ENCODE data around the gene SRXN1. TPM values are rescaled to one million over a fixed set of nuclear protein-coding genes. Genes with fewer than 3 reads are reported as not detected.
A peak's percentile ranks its signal among the peaks of the same experiment; 100 is the strongest.

The SRXN1 gene
- total and polyA plus RNA-seq, 8 donors = 4.5 to 10.5 (median 7.6) TPM

DNA sequence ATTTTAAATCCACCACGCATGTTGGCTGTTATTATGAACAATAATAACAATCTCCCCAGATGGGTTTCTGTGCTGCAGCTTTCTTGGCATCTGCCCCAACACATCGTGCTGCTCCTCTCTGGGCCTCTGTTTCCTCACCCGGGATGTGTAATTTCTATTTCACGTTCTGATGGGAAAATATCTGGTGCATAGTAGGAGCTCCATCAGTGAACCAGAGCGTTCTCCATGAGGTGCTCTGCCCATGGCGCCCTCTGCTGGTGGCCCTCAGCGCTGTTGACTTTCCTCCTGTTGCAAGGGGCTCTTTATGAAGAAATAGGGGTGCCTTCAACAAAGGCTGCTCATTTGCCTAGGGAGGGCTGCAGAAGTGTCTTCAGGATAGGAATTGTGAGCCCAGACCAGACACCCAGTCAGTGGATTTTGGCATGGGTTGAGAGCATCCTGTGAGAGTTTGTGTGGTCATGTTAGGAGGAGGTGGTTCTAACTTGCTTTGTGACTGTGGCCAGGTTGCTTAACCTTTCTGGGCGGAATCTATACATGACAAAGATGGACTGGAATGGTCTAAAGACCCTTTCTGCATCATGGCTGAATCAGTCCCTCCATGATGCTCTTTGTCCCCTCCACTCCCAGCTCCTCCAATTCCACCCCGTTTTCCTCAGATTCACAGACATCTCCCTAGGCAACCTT lies 14.5 kb upstream of the SRXN1 start:
- peak; percentile 60 to 67 (median 62) for TF ChIP-seq CTCF (IDR thresholded peaks at IDR 0.05)

DNA sequence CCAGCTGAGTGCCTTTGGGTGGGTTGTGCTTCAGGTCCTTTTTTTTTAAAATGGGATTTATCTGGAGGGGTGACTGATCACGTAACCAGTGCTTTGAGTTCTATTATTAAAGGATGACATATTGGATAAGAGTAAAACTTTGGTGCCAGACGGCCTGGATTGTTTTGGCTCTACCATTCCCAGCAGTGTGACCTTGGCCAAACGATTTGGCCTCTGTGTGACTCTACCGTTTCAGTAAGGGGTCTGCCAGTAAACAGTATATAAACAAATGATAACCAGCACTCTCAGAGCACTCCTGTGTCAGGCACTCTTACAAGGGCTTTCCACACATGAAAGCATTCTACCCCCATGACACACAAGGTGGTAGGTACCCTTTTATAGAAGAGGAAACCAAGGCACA lies 13.9 kb upstream of the SRXN1 start:
- FAIRE-seq = no peak
- no peak for DNase-seq
- Histone ChIP-seq H3K4me3 (no peak overlapping the region), H3K4me1 (no peaks in the 10 kb centered on the region), H3K9me3 (no peaks in the 10 kb centered on the region), H3K27ac (no peak overlapping the region), H3K36me3 (no peaks in the 10 kb centered on the region), H3K27me3 (peaks cover 0 to 31% (median 6%) of the 10 kb centered on the region in 4 donors)
- TF ChIP-seq CTCF (IDR thresholded peaks at IDR 0.05) = no peak
- 16 to 23% methylated on average over 4 of the region's 4 CpGs for WGBS, 2 donors
- intact Hi-C loops (cut with DNase I) = no loop called here
- ATAC-seq = no peak

More for the DNA sequence above, 14.5 kb upstream of the SRXN1 start:
- FAIRE-seq (no peak), ATAC-seq (peak in 3 of 4 donors; percentile 51 to 79 (median 54)), DNase-seq (peak in 1 of 6 donors; percentile 86)
- H3K36me3 ChIP-seq = no peaks in the 10 kb centered on the region
- H3K4me3 ChIP-seq = no peak overlapping the region
- H3K4me1 ChIP-seq = no peaks in the 10 kb centered on the region
- peaks cover 0 to 24% (median 4%) of the 10 kb centered on the region in 4 donors for H3K27me3 ChIP-seq
- no peaks in the 10 kb centered on the region for H3K9me3 ChIP-seq
- intact Hi-C loops (cut with DNase I) = no loop called here
- H3K27ac ChIP-seq = no peak overlapping the region
- 23% methylated on average over 9 of the region's 9 CpGs for WGBS, 2 donors

GRCh38 chr20:665276-665675 lies 12.3 kb upstream of the SRXN1 start:
- DNase-seq = no peak
- Histone ChIP-seq H3K4me1 (no peaks in the 10 kb centered on the region), H3K4me3 (no peak overlapping the region), H3K36me3 (no peaks in the 10 kb centered on the region), H3K27me3 (peaks cover 0 to 38% (median 6%) of the 10 kb centered on the region in 4 donors), H3K9me3 (no peaks in the 10 kb centered on the region), H3K27ac (no peak overlapping the region)
- FAIRE-seq = no peak
- TF ChIP-seq CTCF (IDR thresholded peaks at IDR 0.05) = no peak
- WGBS, 2 donors = 23 to 26% methylated on average over 6 of the region's 6 CpGs
- no peak for ATAC-seq
- intact Hi-C loops (cut with DNase I) = no loop called here

GRCh38 chr20:664576-664975 lies 11.6 kb upstream of the SRXN1 start:
- WGBS, 2 donors = 24 to 41% methylated on average over 13 of the region's 13 CpGs
- H3K9me3 ChIP-seq = no peaks in the 10 kb centered on the region
- H3K36me3 ChIP-seq = no peaks in the 10 kb centered on the region
- peaks cover 0 to 38% (median 6%) of the 10 kb centered on the region in 4 donors for H3K27me3 ChIP-seq
- TF ChIP-seq CTCF (IDR thresholded peaks at IDR 0.05) = no peak
- DNase-seq (no peak), FAIRE-seq (no peak), ATAC-seq (no peak)
- no peak overlapping the region for H3K27ac ChIP-seq
- intact Hi-C loops (cut with DNase I) = no loop called here
- no peak overlapping the region for H3K4me3 ChIP-seq
- no peaks in the 10 kb centered on the region for H3K4me1 ChIP-seq

GRCh38 chr20:664151-664550 lies 11.2 kb upstream of the SRXN1 start:
- no peak for TF ChIP-seq CTCF (IDR thresholded peaks at IDR 0.05)
- no peak for DNase-seq
- no peak overlapping the region for H3K4me3 ChIP-seq
- H3K9me3 ChIP-seq = no peaks in the 10 kb centered on the region
- intact Hi-C loops (cut with DNase I) = no loop called here
- WGBS, 2 donors = 7 to 9% methylated on average over 32 to 60 of the region's 60 CpGs
- no peaks in the 10 kb centered on the region for H3K36me3 ChIP-seq
- no peak overlapping the region for H3K27ac ChIP-seq
- H3K27me3 ChIP-seq = peaks cover 0 to 38% (median 6%) of the 10 kb centered on the region in 4 donors
- no peak for ATAC-seq
- H3K4me1 ChIP-seq = no peaks in the 10 kb centered on the region
- FAIRE-seq = no peak
